NCI-H1930 (cell line): ENCODE measurements around the gene DEAF1.

Experiments used
- DNase-seq, 2 experiments: peaks; one replicate each; lab custom pipeline; 2025; lab: John Stamatoyannopoulos, UW

DEAF1 gene

GRCh38 chr11:721741-722345, 26.8 kb upstream of the DEAF1 start:
- no peak for DNase-seq

- DNase-seq = no peak
Observed at GRCh38 chr11:721247-721740, 26.3 kb upstream of the DEAF1 start.

GRCh38 chr11:720642-721246, 25.7 kb upstream of the DEAF1 start:
- no peak for DNase-seq

- no peak for DNase-seq
Observed at GRCh38 chr11:720017-720641, 25.1 kb upstream of the DEAF1 start.

GRCh38 chr11:719214-720016, 24.4 kb upstream of the DEAF1 start:
- DNase-seq = no peak

GRCh38 chr11:714436-714835, 19.4 kb upstream of the DEAF1 start:
- DNase-seq = no peak

- DNase-seq = no peak
Observed at GRCh38 chr11:709109-709997, 14.3 kb upstream of the DEAF1 start.

GRCh38 chr11:708511-708910, 13.5 kb upstream of the DEAF1 start:
- DNase-seq = no peak

- no peak for DNase-seq
Observed at GRCh38 chr11:707817-708420, 12.9 kb upstream of the DEAF1 start.

- no peak for DNase-seq
Observed at GRCh38 chr11:706957-707816, 12.2 kb upstream of the DEAF1 start.

- no peak for DNase-seq
Observed at GRCh38 chr11:706439-706956, 11.5 kb upstream of the DEAF1 start.

GRCh38 chr11:705646-706438, 10.8 kb upstream of the DEAF1 start, which contains the start of gene EPS8L2:
Gene EPS8L2, plus strand, starts transcription at chr11:706231. Its CDS starts 3,177 bp downstream, at chr11:709408.
- DNase-seq = no peak

- DNase-seq = no peak
Observed at GRCh38 chr11:704781-705645, 10.0 kb upstream of the DEAF1 start.

GRCh38 chr11:704228-704674, 9.2 kb upstream of the DEAF1 start:
- no peak for DNase-seq

- no peak for DNase-seq
Observed at GRCh38 chr11:703506-703905, 8.5 kb upstream of the DEAF1 start.

GRCh38 chr11:702462-703461, 7.7 kb upstream of the DEAF1 start:
- DNase-seq = no peak
